Panc1 (cell line): ENCODE data around the gene PLEKHG7.

Experiments
- CTCF ChIP-seq: fragments of 450-650 bp; IDR thresholded peaks from 2 replicates; pipeline ENCODE4 v1.5.1; 2017; ENCODE audit warnings: mild to moderate bottlenecking
- POLR2AphosphoS5 ChIP-seq: IDR thresholded peaks from 2 replicates; pipeline ENCODE4 v1.6.1; 2012; ENCODE audit warnings: mild to moderate bottlenecking, low read depth, low read length, moderate library complexity
- REST ChIP-seq, 2 experiments: IDR thresholded peaks; 2 replicates each; pipeline ENCODE4 v1.6.1; 2011 to 2012; ENCODE audit warnings: low read depth in 2 of 2, control low read depth in 1 of 2, low read length in 1 of 2, mild to moderate bottlenecking in 1 of 2, moderate library complexity in 1 of 2; ENCODE audit not compliant: insufficient read depth in 1 of 2
- SIN3A ChIP-seq: IDR thresholded peaks from 2 replicates; pipeline ENCODE4 v1.6.1; 2012; ENCODE audit warnings: low read depth, mild to moderate bottlenecking, low read length, moderate library complexity, borderline replicate concordance; ENCODE audit not compliant: insufficient read depth
- TCF7L2 ChIP-seq: IDR thresholded peaks from 2 replicates; pipeline ENCODE4 v1.6.1; 2011; ENCODE audit warnings: mild to moderate bottlenecking, low read depth, low read length, inconsistent platforms

- TF ChIP-seq POLR2AphosphoS5 (no peak), CTCF (no peak), REST (IDR thresholded peaks at IDR 0.05; ENCODE audit: insufficient read depth in 1 of 2, low read depth in 2 of 2, low read length in 1 of 2) (no peak), TCF7L2 (no peak), SIN3A (no peak)
These were observed 41.5 kb upstream of the PLEKHG7 start for GRCh38 chr12:92661269-92661668.
